Midbrain (tissue), 1 donor: Measurements from ENCODE around the gene SLC29A1.
"Not testable (repeated sequence)": the region's sequence is repeated elsewhere in the genome, so short reads cannot be mapped to it uniquely, and the experiment has no call there.

Source experiments
- DNase-seq: peaks from one replicate; lab custom pipeline; 2025; lab: John Stamatoyannopoulos, UW

Gene SLC29A1

DNA sequence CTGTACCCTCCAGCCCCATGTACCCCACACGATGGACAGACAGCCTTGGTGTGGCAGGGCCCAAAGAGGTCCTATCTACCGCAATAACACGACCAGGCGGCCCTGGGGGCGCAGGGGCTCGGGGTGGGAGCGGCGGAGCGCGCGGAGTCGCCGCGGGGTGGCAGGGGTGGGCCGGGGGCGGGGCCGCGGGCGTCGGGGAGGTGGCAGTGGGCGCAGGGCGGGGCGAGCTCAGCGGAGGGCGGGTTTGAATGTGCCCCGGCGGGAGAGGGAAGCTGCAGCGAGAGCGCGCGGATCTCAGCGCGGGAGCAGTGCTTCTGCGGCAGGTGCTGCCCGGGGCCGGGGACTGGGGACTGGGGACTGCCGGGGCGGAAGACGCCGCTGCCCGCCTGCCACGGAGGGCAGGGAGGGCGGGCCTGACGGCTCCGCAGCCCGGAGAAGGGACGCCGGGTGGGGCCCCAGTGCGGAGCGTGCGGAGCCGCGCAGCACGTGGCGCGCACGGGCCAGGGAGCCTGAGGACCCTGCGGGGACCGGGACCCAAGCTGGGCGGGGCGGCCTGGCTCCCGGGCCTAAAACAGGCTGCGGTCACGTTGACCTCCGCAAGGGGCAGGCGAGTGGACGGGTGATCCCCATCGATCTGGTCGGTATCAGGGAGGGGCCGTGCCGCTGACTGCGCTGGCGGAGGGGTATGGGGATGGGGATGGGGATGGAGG is at the start of gene SLC29A1:
SLC29A1 (plus strand) TSS at position 277 of the 710 bp plus-strand sequence. CDS start 3,719 bp downstream, outside the sequence.
- peak; percentile 60 for DNase-seq

DNA sequence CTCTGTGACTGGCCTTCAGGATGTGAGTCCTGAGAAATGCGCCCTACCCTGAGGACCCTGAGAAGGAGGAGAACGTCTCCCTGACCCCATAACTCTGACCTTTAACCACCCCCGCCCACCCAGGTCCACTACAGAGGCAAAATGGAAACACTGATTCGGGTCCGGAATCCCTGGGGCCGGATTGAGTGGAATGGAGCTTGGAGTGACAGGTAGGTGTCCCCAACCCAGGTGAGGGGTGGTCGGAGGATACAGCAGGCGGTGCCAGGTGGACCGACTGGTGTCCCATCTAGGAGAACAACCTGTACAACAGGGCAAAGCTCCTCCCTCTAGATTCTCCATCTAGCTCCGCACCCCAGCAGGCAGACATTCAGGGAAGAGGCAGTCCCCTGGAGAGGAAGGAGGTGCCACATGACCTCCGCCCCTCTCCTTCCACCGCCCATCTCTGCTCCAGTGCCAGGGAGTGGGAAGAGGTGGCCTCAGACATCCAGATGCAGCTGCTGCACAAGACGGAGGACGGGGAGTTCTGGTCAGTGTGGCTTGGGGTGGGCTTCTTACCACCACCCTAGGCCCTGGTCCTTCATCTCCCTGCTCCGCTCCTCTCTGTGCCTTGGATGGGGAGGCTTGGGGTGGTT is 47.1 kb upstream of the SLC29A1 start:
- DNase-seq: no peak

DNA sequence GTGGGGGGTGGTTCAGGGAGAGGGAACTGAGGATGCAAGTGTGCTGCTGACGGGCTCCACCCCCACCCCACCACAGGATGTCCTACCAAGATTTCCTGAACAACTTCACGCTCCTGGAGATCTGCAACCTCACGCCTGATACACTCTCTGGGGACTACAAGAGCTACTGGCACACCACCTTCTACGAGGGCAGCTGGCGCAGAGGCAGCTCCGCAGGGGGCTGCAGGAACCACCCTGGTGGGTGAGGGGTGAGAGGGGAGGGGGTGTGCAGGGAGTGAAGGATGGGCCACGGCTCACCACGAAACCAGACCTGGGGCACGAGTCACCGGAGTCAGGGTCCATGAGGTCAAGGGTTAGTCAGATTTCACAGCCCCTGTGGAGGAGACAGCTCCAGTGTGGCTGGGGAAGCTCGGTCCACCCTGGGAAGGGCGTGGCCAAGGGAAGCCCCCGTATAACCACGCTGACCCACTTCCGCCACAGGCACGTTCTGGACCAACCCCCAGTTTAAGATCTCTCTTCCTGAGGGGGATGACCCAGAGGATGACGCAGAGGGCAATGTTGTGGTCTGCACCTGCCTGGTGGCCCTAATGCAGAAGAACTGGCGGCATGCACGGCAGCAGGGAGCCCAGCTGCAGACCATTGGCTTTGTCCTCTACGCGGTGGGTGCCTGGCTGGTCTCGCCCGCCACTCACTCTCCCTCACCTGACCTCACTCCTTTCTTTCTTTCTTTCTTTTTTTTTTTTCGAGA is 46.5 kb upstream of the SLC29A1 start:
- DNase-seq: no peak

DNA sequence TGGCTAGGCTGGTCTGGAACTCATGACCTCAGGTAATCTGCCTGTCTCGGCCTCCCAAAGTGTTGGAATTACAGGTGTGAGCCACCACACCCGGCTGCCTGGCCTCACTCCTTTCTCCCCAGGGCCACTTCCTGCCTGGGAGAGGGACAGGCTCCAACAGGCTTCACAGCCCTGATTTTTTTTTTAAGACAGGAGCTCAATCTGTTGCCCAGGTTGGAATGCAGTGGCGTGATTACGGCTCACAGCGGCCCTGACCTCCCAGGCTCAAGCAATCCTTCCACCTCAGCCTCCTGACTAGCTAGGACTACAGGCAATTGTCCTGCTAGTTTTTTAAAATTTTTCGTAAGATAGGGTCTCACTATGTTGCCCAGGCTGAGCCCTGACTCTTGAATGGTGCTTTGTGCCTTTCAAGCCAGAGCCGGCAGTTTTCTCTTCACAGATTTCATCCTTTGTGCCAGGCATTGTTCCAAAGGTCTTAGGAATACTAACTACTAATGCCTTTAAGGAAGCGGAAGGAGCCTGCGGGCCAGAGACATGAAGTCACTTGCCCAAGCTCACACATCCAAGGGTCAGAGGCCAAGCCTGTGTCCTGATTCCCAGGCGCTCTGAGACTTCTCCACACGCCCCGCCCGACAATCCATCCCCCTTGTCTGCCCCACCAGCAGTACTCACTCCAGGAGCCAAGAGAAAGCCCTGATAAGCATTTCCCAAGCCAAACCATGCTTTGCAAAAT is 45.5 kb upstream of the SLC29A1 start:
- DNase-seq: no peak

DNA sequence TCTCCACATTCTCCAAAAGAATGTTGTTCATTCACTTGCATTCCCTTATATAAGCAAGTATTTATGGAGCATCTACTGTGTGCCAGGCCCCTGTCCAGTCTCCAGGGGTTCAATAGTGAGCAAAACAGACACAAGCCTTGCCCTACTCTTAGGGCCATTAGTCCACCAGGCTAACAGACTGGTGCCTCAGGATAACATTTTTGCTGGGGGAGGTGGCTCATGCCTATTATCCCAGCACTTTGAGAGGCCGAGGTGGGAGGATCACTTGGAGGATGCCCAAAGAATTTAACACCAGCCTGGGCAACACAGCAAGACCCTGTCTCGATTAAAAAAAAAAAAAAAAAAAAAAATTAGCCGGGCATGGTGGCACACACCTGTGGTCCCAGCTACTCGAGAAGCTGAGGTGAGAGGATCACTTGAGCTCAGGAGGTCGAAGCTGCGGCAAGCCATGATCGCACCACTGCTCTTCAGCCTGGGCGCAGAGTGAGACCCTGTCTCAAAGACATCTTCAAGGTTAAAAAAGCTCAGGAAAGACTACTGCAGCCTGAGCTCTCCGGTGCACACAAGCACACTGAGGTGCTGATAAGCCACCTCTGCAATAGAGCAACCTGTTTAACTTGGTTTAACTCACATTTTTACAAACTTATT is 44.8 kb upstream of the SLC29A1 start:
- no peak for DNase-seq

DNA sequence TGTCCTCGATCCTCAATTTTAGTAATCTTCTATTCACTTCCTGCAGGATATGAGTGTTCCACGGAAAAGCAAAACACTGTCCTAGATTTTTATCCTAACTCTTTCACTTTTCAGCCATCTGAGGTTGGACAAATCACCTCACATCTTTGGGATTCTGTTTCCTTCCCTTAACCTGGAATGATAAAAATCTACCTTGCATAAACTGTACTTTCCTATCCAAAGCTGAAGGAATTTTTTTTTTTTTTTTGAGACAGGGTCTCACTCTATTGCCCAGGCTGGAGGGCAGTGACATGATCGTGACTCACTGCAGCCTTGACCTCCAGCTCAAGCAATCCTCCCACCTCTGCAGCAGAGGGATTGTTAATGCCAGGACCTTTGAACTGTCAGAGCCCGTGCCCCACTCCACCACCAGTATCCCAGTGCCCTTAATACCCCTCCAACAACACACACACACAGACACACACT is 44.3 kb upstream of the SLC29A1 start:
- no peak for DNase-seq

DNA sequence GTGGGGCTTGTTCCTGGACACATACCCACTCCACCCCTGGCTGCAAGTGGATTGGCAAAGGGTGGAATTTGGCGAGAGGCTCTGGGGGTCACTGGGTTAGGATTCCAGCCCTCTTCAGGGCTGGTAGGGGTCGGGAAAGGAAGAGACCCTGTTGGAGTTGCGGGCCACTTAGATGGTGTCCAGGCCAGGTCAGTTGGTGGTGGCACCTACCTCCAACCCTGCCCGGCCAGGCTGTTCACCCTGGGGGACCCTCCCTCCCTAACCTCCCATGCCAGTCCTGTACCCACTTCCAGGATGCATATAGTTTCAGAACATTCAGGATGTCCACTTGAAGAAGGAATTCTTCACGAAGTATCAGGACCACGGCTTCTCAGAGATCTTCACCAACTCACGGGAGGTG is 43.7 kb upstream of the SLC29A1 start:
- no peak for DNase-seq

DNA sequence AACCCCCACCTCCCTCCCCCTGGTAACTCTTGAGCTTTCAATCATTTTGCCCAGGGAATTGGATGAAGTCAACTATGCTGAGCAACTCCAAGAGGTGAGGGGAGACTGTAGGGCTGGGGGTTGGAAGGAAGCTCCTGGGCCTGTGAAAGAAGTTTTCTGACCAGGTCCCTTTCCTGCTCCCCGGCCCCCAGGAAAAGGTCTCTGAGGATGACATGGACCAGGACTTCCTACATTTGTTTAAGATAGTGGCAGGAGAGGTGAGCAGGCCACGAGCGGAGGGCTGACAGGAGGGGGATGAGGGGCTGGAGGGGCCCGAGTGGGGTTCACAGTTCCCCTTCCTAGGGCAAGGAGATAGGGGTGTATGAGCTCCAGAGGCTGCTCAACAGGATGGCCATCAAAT is 43.0 kb upstream of the SLC29A1 start:
- no peak for DNase-seq

DNA sequence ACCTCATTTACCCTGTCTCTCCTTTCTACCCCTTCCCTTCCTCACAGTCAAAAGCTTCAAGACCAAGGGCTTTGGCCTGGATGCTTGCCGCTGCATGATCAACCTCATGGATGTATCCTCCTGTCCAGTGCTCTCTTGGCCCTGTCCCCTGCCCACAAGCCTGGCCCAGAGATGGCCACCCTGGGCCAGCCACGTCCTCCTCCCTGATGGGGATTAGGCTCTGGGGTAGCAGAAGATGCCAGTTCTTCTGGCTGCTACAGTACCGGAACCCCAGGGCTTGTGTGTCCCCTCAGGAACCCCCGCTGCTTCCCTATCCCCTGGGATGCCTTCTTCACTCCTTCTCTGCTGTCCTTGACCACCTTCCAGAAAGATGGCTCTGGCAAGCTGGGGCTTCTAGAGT is 42.5 kb upstream of the SLC29A1 start:
- DNase-seq: no peak

DNA sequence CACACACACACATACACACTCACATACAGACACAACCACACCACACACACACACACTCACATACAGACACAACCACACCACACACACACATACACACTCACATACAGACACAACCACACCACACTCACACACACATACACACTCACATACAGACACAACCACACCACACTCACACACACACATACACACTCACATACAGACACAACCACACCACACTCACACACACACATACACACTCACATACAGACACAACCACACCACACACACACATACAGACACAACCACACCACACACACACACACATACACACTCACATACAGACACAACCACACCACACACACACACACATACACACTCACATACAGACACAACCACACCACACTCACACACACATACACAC is 41.6 kb upstream of the SLC29A1 start:
- DNase-seq: not testable (repeated sequence)

DNA sequence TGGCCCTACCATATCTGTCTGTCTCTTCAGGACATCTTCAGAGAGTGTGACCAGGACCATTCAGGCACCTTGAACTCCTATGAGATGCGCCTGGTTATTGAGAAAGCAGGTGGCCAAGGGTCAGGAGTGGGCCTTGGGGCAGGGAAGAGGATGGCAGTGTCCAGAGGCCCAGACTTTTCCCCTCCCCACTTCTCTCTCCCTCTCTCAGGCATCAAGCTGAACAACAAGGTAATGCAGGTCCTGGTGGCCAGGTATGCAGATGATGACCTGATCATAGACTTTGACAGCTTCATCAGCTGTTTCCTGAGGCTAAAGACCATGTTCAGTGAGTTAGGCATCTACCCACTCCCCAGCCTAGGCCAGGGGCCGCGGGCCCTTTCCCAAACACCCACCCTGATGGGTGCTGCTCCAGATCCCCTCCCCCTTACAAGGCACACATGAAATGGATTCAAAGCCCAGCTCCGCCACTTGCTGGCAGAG is 40.4 kb upstream of the SLC29A1 start:
- DNase-seq: no peak

DNA sequence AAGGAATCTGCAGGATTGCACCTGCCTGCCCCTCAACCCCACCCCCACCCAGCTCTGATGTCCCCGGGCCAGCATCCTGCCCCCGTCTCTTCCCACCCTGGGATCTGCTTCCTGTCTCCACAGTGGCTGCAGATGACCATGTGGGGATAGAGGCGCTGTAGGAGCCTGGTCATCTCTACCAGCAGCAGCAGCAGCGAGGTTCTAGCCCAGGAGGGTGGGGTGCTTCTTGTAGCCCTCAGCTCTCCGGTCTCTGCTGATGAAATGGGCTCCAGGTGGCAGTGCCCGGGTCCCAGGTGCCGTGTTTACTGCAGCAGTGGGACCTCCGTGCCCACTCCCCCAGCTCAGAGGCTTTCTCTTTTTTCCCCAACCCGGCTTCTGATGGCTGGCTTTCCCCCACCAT is 39.6 kb upstream of the SLC29A1 start:
- no peak for DNase-seq

DNA sequence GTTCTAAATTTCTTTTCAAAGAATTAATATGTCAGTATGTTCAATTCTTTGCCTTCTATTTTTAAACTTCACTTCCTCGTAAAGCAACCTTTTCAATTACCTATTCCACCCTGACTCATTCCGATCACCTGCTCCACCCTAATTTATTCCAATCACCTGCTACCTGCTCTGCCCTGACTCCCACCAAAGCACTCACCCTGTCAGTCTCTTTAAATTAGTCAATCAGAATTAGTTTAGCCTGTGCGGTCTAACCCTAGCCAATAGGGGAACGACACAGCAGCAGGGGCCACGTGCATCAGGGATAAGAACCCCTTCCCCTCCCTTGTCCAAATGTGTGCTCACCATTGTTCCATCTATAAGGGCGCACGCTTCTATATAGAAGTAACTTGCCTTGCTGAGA is 38.0 kb upstream of the SLC29A1 start:
- DNase-seq: not testable (repeated sequence)

DNA sequence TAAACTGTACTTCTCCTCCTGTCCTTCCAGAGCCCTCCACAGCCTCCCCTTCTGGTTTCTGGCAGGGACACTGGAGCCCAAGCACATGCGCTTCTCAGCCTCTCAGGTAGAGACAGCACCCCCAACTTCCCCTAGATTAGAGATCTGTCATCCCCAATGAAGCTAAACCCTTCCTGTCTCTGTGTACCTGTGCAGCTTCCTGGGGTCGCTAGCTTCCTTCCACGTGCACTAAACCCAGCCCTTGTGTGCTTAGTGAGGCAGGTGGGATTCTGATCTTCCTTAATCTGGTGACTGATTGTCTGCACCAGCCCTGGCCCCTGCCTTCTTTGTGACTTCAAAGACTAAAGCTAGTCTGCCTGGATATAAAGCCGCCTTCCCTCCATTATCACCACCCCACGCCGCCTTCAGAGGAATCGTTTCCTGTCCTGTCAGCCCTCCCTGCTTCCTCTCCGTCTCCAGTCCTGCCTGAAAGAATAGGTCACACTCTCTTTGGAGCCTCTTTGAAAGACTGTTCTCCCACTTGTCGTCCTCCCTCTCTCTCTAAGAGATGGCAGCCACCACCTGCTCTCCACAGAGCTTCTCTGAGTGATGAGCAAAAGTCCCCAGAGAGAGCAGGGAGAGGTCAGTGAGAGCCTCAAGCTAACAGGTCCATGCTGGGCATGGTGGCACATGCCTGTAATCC is 37.3 kb upstream of the SLC29A1 start:
- DNase-seq: no peak

DNA sequence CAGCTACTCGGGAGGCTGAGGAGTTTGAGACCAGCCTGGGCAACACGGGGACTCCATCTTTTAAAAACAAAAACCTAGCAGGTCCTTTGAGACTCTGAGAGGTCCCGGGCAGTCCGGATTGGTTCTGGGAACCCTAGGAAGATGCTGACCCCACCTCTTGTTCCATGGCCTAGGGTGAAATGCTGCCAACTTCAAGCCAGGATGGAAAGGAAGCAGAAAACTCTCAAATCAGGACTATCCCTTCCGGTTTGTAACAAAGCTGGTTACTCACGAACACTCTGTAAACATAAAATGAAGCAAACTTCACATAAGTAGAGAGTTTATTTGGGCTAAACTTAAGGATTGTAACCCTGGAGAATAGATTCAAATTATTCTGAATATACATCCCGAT is 36.8 kb upstream of the SLC29A1 start:
- DNase-seq: no peak

DNA sequence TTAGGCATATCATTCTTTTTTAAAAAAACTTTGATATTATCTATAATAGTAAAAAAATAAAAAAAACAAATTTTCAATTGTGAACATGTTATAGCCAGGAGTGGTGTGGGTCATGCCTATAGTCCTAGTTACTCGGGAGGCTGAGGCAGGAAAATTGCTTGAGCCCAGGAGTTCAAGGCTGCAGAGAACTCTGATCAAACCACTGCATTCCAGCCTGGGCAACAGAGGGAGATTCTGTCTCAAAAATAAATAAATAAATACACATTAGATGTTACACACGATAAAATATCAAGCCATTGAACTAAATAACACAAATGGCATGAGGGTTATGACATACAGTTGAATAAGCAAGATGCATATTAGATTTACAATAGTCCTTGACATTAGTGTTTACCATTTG is 34.6 kb upstream of the SLC29A1 start:
- no peak for DNase-seq

DNA sequence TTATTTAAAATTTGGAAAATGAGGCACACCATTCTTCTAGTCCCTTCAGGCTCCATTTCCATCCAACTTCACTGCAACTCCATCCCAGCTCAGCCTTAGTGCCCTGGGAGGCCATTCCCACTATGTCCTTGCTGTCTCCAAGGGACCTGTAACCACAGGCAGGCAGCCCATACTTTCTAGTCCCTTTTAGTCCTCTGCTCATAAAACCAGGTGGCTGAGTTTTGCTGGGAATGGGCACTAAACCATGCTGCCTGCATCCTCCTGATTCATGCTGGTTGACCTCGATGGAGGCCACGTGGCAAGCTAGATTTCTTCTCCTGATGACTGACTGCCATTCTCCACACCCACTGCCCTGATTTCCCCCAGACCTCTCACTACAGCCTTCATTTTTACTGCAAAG is 34.1 kb upstream of the SLC29A1 start:
- no peak for DNase-seq

DNA sequence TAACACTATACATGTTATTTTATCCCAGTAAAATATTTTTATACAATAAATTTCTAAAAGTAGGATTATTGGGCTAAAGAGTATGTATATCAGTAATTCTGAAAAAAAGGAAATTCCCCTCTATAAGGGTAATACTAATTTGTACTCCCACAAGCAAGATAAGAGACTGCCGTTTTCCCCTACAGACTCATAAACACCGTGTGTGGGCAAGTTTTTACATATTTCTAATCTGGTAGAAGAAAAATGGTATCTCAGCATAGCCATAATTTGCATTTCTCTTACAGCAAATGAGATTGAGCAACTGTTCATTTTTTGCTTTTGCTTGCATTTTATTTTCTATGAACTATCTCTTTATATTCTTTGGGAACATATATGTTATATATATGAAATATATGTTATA is 32.7 kb upstream of the SLC29A1 start:
- no peak for DNase-seq

DNA sequence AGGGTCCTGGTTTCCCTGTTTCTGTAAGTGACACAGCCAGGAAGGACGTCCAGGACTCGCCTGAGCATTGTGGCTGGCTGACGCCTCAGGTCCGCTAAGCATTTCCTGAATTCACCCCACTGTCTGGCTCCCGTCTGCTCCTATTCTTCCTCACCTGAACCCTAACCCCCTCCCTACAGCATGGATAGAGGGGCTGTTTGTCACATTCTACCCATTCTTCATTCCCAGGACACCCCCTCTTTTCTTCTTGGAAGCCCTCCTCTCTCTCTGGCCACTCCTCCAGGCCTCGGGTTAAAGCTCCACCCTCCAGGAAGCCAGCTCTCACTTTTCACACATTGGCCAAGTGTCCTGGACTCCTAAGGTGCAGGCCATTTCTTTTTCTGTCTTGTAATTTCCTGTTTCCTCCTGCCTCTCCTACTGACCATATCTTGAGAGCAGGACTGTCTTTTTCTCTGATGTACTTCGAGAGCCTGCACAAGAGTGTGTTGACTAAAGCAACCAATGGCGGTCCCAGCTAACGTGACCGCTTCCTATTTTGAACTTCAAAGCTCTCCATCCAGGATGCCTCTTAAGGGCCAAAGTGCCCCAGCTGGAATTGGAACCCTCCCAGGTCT is 30.9 kb upstream of the SLC29A1 start:
- DNase-seq: no peak

DNA sequence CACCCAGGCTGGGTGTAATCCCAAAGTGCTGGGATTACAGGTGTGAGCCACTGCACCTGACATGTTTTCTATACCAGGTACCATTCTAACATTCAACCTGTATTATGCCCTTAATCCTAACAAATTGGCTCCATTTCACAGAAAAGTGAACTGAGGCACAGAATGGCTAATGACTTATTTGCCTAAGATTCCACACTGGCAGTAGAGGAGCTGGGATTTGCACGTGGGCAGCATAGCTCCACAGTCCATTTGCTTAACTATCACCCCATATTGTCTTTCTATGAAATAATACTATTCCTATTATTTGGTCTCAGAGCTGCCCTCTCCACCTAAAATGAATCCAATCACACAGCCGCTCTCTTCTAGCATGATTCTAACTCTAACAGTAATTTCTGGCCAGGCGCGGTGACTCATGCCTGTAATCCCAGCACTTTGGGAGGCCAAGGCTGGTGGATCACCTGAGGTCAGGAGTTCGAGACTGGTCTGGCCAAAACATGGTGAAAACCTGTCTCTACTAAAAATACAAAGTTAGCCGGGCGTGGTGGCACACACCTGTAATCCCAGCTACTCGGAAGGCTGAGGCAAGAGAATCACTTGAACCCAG is 30.0 kb upstream of the SLC29A1 start:
- DNase-seq: no peak
